Measurements from ENCODE around the gene ZNF664. TPM values are rescaled to one million over a fixed set of nuclear protein-coding genes. Genes with fewer than 3 reads are reported as not detected.

Gene ZNF664
- polyA plus RNA-seq, 3 donors, result 1.5 to 20.9 (median 2.7) TPM

DNA sequence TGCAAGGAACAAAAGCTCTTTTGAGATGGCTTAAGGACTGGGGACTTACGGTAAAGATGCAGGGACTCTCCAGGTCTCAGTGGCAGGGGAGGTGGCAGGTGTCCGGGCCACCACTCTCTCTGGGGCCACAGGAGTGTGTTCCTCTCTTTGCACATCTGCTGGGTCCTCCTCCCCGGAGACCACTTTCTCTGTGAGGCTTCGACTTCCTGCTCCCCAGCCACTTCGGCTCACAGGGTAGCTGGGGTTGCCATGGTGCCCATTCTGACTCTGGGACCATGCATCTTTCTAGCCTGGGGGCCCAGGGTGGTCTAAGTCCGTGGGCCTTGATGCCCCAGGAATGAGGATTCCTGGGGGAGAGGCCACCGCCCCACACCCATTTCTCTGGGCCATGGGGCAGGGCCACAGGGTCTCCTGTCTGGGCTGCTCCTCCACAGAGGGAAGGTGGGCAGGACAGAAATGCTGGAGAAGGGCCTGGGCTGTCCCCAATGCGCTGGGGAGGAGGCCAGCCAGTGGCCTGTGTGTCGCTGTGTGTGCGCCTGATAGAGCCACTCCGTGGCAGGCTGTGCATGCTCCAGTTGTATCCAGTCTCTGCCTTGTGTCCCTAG is 38.9 kb upstream of the ZNF664 start:
- DNase-seq, result no peak
- no peak overlapping the region for H3K27ac Mint-ChIP-seq
- no peak overlapping the region for H3K4me3 Mint-ChIP-seq

DNA sequence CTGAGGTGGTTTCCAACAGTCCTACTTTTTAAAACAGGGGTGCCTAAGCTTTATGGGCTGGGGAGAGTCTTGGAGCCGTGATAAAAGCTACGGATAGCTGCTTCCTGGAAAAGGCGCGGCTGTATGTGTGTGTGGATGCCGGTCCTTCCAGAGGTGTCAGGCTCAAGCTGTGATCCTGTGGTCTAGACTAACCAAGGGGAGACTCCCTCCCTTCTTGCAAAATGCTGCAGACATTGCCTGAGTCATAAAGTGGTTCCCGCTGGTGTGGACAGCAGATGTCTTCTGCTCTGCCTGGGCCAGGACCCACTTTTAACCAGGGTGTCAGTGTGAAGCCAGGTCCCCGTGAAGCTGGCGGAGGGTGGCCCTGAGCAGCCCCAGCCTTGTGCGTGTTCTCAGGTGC is 38.2 kb upstream of the ZNF664 start:
- H3K4me3 ChIP-seq (replicated peaks in 1 of 3; ENCODE audit: low read depth in 2 of 3, low read length in 3 of 3), result no peak overlapping the region
- H3K4me3 Mint-ChIP-seq, result no peak overlapping the region
- no peaks in the 10 kb centered on the region for H3K9me3 ChIP-seq (replicated peaks in 1 of 2; ENCODE audit: control insufficient read depth in 1 of 2, insufficient read depth in 1 of 2, low read length in 2 of 2)
- peaks cover 9% of the 10 kb centered on the region in 2 donors for H3K36me3 Mint-ChIP-seq
- H3K27me3 ChIP-seq (ENCODE audit: control insufficient read depth in 2 of 2, insufficient read depth in 2 of 2, low read length in 2 of 2), result no peaks in the 10 kb centered on the region
- no peaks in the 10 kb centered on the region for H4K20me1 ChIP-seq (ENCODE audit: insufficient read depth, low read length)
- H2AFZ ChIP-seq (ENCODE audit: insufficient read depth, low read depth, low read length, poor library complexity, severe bottlenecking), result no peak overlapping the region
- peaks cover 15 to 16% of the 10 kb centered on the region in 2 donors for H3K4me1 ChIP-seq (ENCODE audit: control insufficient read depth in 1 of 2, insufficient read depth in 2 of 2, low read length in 2 of 2)
- 56% methylated on average over 7 of the region's 9 CpGs for WGBS (ENCODE audit: insufficient coverage)
- no peak overlapping the region for H3K27ac ChIP-seq (ENCODE audit: low read depth in 1 of 2, low read length in 2 of 2)
- TF ChIP-seq, protein P1, sequence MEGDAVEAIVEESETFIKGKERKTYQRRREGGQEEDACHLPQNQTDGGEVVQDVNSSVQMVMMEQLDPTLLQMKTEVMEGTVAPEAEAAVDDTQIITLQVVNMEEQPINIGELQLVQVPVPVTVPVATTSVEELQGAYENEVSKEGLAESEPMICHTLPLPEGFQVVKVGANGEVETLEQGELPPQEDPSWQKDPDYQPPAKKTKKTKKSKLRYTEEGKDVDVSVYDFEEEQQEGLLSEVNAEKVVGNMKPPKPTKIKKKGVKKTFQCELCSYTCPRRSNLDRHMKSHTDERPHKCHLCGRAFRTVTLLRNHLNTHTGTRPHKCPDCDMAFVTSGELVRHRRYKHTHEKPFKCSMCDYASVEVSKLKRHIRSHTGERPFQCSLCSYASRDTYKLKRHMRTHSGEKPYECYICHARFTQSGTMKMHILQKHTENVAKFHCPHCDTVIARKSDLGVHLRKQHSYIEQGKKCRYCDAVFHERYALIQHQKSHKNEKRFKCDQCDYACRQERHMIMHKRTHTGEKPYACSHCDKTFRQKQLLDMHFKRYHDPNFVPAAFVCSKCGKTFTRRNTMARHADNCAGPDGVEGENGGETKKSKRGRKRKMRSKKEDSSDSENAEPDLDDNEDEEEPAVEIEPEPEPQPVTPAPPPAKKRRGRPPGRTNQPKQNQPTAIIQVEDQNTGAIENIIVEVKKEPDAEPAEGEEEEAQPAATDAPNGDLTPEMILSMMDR (IDR thresholded peaks at IDR 0.05), result no peak
- peaks cover 0 to 3% (median 0%) of the 10 kb centered on the region in 7 donors for H3K9me3 Mint-ChIP-seq
- DNase-seq, result peak; percentile 12 to 40 (median 18)
- no peak overlapping the region for H3K27ac Mint-ChIP-seq
- peaks cover 0 to 9% (median 5%) of the 10 kb centered on the region in 3 donors for H3K27me3 Mint-ChIP-seq (ENCODE audit: low read depth in 3 of 3)
- H3K4me2 ChIP-seq (replicated peaks; ENCODE audit: extremely low read depth, low read length, poor library complexity, severe bottlenecking), result no peak overlapping the region
- no peaks in the 10 kb centered on the region for H3K36me3 ChIP-seq (replicated peaks in 1 of 2; ENCODE audit: control insufficient read depth in 1 of 2, insufficient read depth in 2 of 2, low read length in 2 of 2)
- intact Hi-C loops (cut with micrococcal nuclease), result no loop called here
- H3K9ac ChIP-seq (ENCODE audit: insufficient read depth, low read length, poor library complexity, severe bottlenecking), result no peak overlapping the region
- H3K4me1 Mint-ChIP-seq, result peaks cover 26% of the 10 kb centered on the region
- H3K79me2 ChIP-seq (ENCODE audit: insufficient read depth, low read length), result no peaks in the 10 kb centered on the region

More for the DNA sequence above, 38.9 kb upstream of the ZNF664 start:
- Mint-ChIP-seq H3K4me1 (peaks cover 26% of the 10 kb centered on the region), H3K36me3 (peaks cover 9% of the 10 kb centered on the region in 2 donors), H3K9me3 (peaks cover 0 to 3% (median 0%) of the 10 kb centered on the region in 7 donors), H3K27me3 (ENCODE audit: low read depth in 3 of 3) (peaks cover 2 to 9% (median 5%) of the 10 kb centered on the region in 3 donors)
- Histone ChIP-seq H3K4me2 (replicated peaks; ENCODE audit: extremely low read depth, low read length, poor library complexity, severe bottlenecking) (no peak overlapping the region), H3K79me2 (ENCODE audit: insufficient read depth, low read length) (no peaks in the 10 kb centered on the region), H3K9me3 (replicated peaks in 1 of 2; ENCODE audit: control insufficient read depth in 1 of 2, insufficient read depth in 1 of 2, low read length in 2 of 2) (no peaks in the 10 kb centered on the region), H2AFZ (ENCODE audit: insufficient read depth, low read depth, low read length, poor library complexity, severe bottlenecking) (no peak overlapping the region), H3K9ac (ENCODE audit: insufficient read depth, low read length, poor library complexity, severe bottlenecking) (no peak overlapping the region), H3K27me3 (ENCODE audit: control insufficient read depth in 2 of 2, insufficient read depth in 2 of 2, low read length in 2 of 2) (no peaks in the 10 kb centered on the region), H3K4me3 (replicated peaks in 1 of 3; ENCODE audit: low read depth in 2 of 3, low read length in 3 of 3) (no peak overlapping the region), H3K36me3 (replicated peaks in 1 of 2; ENCODE audit: control insufficient read depth in 1 of 2, insufficient read depth in 2 of 2, low read length in 2 of 2) (no peaks in the 10 kb centered on the region), H3K27ac (ENCODE audit: low read depth in 1 of 2, low read length in 2 of 2) (no peak overlapping the region), H4K20me1 (ENCODE audit: insufficient read depth, low read length) (no peaks in the 10 kb centered on the region), H3K4me1 (ENCODE audit: control insufficient read depth in 1 of 2, insufficient read depth in 2 of 2, low read length in 2 of 2) (peaks cover 15 to 16% of the 10 kb centered on the region in 2 donors)
- 87% methylated on average over 11 of the region's 11 CpGs for WGBS (ENCODE audit: insufficient coverage)
- intact Hi-C loops (cut with micrococcal nuclease), result no loop called here
- TF ChIP-seq, protein P1 (IDR thresholded peaks at IDR 0.05), result no peak
